ENCODE data around the gene GAREM1.

DNA sequence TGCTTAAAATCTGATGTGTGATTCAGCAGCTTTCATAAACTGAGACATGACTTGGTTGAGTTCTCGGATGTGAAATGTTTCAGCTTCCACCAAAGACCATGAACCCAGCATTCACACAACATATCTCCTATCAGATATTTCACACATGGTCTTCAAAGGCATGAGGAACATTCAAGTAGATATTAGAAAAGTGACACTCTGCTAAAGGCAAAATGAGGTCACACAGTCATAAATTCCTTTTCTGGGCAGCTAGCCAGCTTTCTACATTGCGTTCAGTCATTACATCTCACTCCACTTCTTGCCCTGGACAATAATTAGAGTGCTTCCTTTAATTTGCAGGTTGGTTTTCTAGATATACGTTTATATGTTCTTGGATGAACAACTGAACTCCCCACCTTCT, 96.7 kb downstream of the GAREM1 start:
- no peak for TF ChIP-seq POLR2A (IDR thresholded peaks at IDR 0.05)
- TF ChIP-seq POLR2AphosphoS5 (IDR thresholded peaks at IDR 0.05), result no peak

All from upper lobe of left lung (tissue), 4 donors.